Right cardiac atrium (tissue), 5 donors: ENCODE measurements around the gene DNM1. TPM values are rescaled to one million over a fixed set of nuclear protein-coding genes. Genes with fewer than 3 reads are reported as not detected.

Experiments used
- ATAC-seq, 2 donors: fragments of 200-7000 bp; cut with Tn5 transposase; one replicate each; pipeline versions ENCODE4 v1.8.0 to v1.9.1; 2020; ENCODE audit warnings: moderate library complexity in 2 of 2, mild to moderate bottlenecking in 1 of 2
- DNase-seq, 3 donors: peaks; one replicate each; pipeline ENCODE4 v3.0.0-alpha.2; 2020
- H3K27ac ChIP-seq: one replicate; pipeline ENCODE4 v1.5.1; 2013; ENCODE audit warnings: mild to moderate bottlenecking, low read length, control low read depth, moderate library complexity
- H3K27me3 ChIP-seq: one replicate; pipeline ENCODE4 v1.6.1; 2013; ENCODE audit not compliant: control insufficient read depth, insufficient read depth
- H3K4me1 ChIP-seq: one replicate; pipeline ENCODE4 v1.6.1; 2013; ENCODE audit warnings: low read length; ENCODE audit not compliant: control insufficient read depth, insufficient read depth
- H3K4me3 ChIP-seq: one replicate; pipeline ENCODE4 v1.5.1; 2013; ENCODE audit warnings: low read length, control low read depth
- H3K9me3 ChIP-seq: one replicate; pipeline ENCODE4 v1.6.1; 2013; ENCODE audit warnings: low read length; ENCODE audit not compliant: control insufficient read depth
- WGBS: extraction: QIAGEN DNeasy Blood & Tissue Kit; methylation state at CpG from one replicate; pipeline ENCODE4 v1.1.7; 2013; 5-methylcytosine and 5-hydroxymethylcytosine counted together
- intact Hi-C, 4 donors: fragments of 100-400 bp; cut with DNase I; formaldehyde crosslinking; loops; one replicate each; pipeline versions ENCODE4 v1.11.0 to v1.14.0; 2022 to 2023
- polyA plus RNA-seq: library from polyadenylated mRNA; stranded (reverse); fragments of 200-250 nt; gene quantifications from one replicate; pipeline ENCODE4 v1.2.3, GENCODE V29; 2013
- total RNA-seq, 4 donors: library from RNA; stranded (reverse); fragmentation: NEBNext Ultra II Directional; extraction: Animal tissue kit (Norgen Biotek cat#: 25700); gene quantifications; one replicate each; pipeline ENCODE4 v1.2.1, GENCODE V29; 2021
- donor health status: healthy with polysubstance abuse.
- donor health status: DM: no; HTN: yes; CAD: no.
- donor health status: DM: no; HTN: no; CAD: no.
- donor health status: DM: no; HTN: yes; CAD: no; lungs with severe emphysema.
- donor health status: DM: yes; HTN: yes; CAD: no.

The DNM1 gene
- total and polyA plus RNA-seq, 5 donors, result 4.4 to 7.4 (median 6.0) TPM

GRCh38 chr9:128232528-128233428 is 29.6 kb downstream of the DNM1 start:
- Histone ChIP-seq H3K4me1 (no peaks in the 10 kb centered on the region), H3K27me3 (no peaks in the 10 kb centered on the region), H3K4me3 (no peak overlapping the region), H3K27ac (no peak overlapping the region), H3K9me3 (no peaks in the 10 kb centered on the region)
- DNase-seq, result peak in 1 of 3 donors; percentile 11
- ATAC-seq, result peak; percentile 35 to 42
- WGBS, result 85% methylated on average over 22 of the region's 22 CpGs
- intact Hi-C loops, result no loop called here

- Histone ChIP-seq H3K4me3 (no peak overlapping the region), H3K4me1 (no peaks in the 10 kb centered on the region), H3K9me3 (no peaks in the 10 kb centered on the region), H3K27me3 (no peaks in the 10 kb centered on the region), H3K27ac (no peak overlapping the region)
- DNase-seq, result peak in 1 of 3 donors; percentile 8
- ATAC-seq, result peak; percentile 18
- intact Hi-C loops, result no loop called here
- WGBS, result 83% methylated on average over 28 of the region's 28 CpGs
Measured at GRCh38 chr9:128233817-128234406, 30.7 kb downstream of the DNM1 start.

DNA sequence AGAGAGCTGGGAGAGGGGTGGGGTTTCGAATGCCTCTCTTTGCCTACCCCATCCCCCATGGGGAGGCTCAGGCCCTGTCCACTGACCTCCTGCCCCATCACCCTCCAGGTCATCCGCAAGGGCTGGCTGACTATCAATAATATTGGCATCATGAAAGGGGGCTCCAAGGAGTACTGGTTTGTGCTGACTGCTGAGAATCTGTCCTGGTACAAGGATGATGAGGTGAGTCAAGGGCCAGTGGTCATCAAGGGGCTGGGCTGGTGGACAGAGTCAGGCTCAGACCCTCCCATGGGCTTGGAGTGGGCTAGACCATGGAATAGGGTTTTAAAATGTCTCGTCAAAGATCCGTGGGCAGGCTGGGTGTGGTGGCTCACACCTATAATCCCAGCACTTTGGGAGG is 38.9 kb downstream of the DNM1 start:
- Histone ChIP-seq H3K4me1 (peaks cover 7% of the 10 kb centered on the region), H3K27me3 (no peaks in the 10 kb centered on the region), H3K9me3 (no peaks in the 10 kb centered on the region), H3K27ac (no peak overlapping the region), H3K4me3 (no peak overlapping the region)
- 86% methylated on average over 4 of the region's 4 CpGs for WGBS
- DNase-seq (no peak), ATAC-seq (no peak)
- intact Hi-C loops, result no loop called here

DNA sequence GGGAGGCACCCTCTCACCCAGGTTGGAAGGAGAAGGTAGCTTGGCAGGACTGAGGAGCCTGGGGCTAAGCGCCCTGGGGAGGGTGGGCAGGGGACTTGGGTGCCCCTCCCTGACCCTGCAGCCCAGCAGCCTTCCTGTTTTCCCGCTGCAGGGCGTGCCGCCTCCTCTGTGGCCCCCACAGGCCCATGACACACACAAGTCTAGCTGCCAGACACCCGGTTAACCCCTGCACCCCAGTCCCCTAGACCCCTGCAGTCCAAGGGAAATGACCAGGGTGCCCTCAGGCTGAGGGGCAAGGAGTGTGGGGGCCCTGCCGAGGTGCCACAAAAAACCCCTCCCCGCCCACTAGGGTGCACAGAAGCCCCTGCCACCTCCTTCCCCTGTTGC is 39.6 kb downstream of the DNM1 start:
- peak; percentile 53 to 81 (median 81) for DNase-seq
- H3K4me3 ChIP-seq, result no peak overlapping the region

DNA sequence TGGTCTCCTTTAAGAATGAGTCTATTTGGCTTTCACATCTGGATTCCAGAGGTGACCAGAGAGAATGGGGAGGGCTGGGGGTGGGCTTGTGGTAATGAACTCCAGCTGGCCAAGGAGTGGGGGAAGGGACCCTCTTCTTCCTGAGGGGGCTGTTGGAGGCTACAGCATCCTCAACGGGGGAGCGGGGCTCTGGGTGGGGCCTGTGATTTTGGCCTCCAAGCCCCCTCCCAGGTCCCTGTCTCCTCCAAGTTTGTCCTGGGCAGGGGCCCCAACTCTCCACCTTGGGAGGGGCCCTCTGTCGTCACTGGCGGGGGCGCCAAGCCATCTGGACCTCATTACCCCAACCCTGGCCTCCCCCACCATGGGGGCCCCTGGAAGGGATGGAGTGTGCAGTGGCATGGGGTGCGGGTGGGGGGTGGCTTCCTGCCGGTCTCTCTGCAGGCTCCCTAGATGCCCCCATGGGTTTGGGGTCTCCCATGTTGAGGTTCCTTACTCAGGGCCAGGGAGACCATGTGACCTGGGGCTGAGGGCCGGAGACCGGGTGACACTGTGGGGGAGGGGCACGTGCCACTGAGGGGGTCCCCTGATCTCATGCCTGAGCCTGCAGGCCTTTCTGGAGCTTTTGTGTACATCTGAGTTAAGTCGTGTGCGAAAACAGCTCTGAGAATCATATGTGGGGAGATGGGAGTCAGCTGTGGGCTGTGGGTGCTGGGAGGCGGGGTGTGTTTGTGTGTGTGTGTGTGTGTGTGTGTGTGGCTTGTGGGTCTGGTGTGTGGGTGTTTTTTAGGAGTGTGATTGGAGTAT is 40.2 kb downstream of the DNM1 start:
- H3K9me3 ChIP-seq, result no peaks in the 10 kb centered on the region
- ATAC-seq, result peak in 1 of 2 donors; percentile 2
- WGBS, result 53% methylated on average over 13 of the region's 13 CpGs
- H3K4me3 ChIP-seq, result no peak overlapping the region
- no peaks in the 10 kb centered on the region for H3K27me3 ChIP-seq
- DNase-seq, result peak; percentile 56 to 80 (median 77)
- intact Hi-C loops, result no loop called here
- peaks cover 7% of the 10 kb centered on the region for H3K4me1 ChIP-seq
- peak overlapping the region; percentile 5 for H3K27ac ChIP-seq

More for the DNA sequence above, 39.6 kb downstream of the DNM1 start:
- 41% methylated on average over 7 of the region's 7 CpGs for whole genome bisulfite sequencing
- intact Hi-C loops, result no loop called here
- H3K4me1 ChIP-seq, result peaks cover 7% of the 10 kb centered on the region
- no peaks in the 10 kb centered on the region for H3K27me3 ChIP-seq
- H3K27ac ChIP-seq, result no peak overlapping the region
- peak; percentile 10 to 29 for ATAC-seq
- no peaks in the 10 kb centered on the region for H3K9me3 ChIP-seq

DNA sequence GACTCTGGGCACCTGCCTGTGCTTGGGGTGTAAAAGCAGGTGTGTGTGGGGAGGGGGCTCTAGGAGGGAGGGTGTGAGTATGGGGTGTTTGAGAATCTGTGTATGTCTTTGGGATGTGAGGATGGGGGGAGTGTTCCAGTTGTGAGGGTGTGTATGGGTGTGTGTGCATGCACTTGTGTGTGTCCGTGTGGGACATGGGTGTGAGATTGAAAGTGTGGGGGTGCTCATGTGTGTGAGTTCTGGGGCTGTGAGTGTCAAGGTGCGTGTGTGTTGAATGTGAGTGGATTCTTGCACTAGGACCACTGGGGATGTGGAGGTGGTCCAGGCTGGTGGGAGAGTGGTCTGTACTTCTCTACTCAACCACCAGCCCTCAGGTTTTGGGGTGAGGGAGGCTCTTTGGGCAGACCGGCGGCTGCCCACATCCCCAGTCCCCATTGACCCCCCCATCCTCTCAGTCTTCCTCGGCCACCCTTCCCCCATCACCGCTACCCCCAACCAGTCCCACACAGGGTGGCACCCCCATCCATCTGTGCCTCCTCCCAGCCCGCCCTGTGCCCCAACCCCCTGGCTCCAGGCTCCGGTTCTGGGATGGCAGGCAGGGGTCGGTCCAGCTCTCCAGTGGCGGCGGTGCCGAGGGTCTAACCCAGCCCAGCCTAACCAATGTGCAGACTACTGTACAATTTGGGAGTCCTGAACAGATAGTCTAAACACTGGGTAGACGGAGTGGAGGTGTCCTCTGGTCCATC is 41.1 kb downstream of the DNM1 start:
- DNase-seq (peak in 1 of 3 donors; percentile 77), ATAC-seq (peak in 1 of 2 donors; percentile 1)
- intact Hi-C loops, result no loop called here
- Histone ChIP-seq H3K4me1 (peaks cover 7% of the 10 kb centered on the region), H3K27ac (peak overlapping the region; percentile 39), H3K27me3 (no peaks in the 10 kb centered on the region), H3K9me3 (no peaks in the 10 kb centered on the region), H3K4me3 (peak overlapping the region; percentile 33)
- 51% methylated on average over 13 of the region's 13 CpGs for WGBS

DNA sequence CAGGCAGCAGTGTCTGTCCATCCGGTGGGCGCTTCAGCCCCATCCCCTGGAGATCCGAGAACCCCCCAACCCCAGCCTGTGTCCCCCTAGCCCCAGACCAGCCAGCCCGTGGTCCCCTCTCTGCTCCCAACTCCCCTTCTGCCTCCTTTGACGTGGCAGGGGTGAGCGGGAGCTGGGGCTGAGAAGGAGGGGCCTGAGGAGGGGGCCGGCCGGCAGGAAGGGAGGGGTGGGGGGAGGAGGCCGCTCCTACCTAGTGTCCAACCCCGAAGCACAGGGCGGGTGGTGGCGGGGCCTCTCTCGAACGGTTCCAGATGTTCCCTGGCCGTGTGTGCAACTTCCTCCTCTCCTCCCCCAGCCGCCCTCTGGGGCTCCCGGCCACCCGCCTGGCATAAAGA is 41.7 kb downstream of the DNM1 start:
- Histone ChIP-seq H3K4me3 (peak overlapping the region; percentile 33), H3K4me1 (peaks cover 7% of the 10 kb centered on the region), H3K27me3 (no peaks in the 10 kb centered on the region), H3K27ac (peak overlapping the region; percentile 39), H3K9me3 (no peaks in the 10 kb centered on the region)
- WGBS, result 6% methylated on average over 18 of the region's 18 CpGs
- DNase-seq, result peak; percentile 88 to 95 (median 93)
- ATAC-seq, result peak; percentile 78 to 88
- intact Hi-C loops, result no loop called here

DNA sequence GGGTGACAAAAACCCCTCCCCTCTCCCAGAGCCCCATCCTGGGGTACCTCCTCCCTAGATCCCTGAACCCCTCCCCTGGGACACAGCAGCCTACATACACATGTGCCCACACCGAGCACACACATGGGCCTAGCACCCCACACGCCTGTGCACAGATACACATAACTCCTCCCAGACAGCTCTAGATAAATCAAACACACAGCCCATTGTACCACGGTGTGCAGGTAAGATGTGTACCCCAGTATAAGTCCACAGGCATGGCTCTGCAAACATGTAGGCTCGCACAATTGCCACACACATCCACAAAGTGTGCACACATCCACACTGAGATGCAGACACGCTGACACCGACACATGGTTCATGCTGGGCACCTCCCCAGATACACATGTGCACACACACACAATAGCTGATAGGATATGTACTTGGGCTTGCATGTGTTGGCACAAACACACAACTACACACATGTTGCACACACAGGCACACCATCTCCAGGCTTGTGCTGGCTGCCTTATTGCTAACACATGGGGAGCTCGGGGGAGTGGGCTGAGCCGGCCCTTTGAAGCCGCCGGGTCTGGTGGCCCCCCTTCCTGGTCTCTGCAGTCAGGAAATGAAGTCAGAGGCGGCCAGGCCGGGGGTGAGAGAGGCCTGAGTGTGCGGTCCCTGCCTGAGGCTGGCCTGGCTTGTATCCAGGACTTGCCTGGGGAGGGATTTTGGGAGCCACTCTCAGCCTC is 42.4 kb downstream of the DNM1 start:
- 35% methylated on average over 13 of the region's 13 CpGs for WGBS
- DNase-seq, result peak; percentile 70 to 81 (median 79)
- intact Hi-C loops, result no loop called here

GRCh38 chr9:128246471-128246870 is 43.3 kb downstream of the DNM1 start:
- Histone ChIP-seq H3K4me1 (peaks cover 7% of the 10 kb centered on the region), H3K27ac (no peak overlapping the region), H3K4me3 (no peak overlapping the region), H3K9me3 (no peaks in the 10 kb centered on the region), H3K27me3 (no peaks in the 10 kb centered on the region)
- DNase-seq (no peak), ATAC-seq (no peak)
- intact Hi-C loops, result no loop called here
- 59% methylated on average over 2 of the region's 2 CpGs for WGBS

More for the DNA sequence above, 42.4 kb downstream of the DNM1 start:
- H3K27me3 ChIP-seq, result no peaks in the 10 kb centered on the region
- no peaks in the 10 kb centered on the region for H3K9me3 ChIP-seq
- ATAC-seq, result peak; percentile 2 to 19
- no peak overlapping the region for H3K27ac ChIP-seq
- H3K4me3 ChIP-seq, result no peak overlapping the region
- peaks cover 7% of the 10 kb centered on the region for H3K4me1 ChIP-seq
